GM18505 (cell line): Measurements from ENCODE around the gene P3H4.

Experiments used
- ATAC-seq: cut with Tn5 transposase; IDR thresholded peaks from one replicate; pipeline ENCODE4 v1.9.1; 2021; ENCODE audit not compliant: unreplicated experiment
- POLR2A ChIP-seq: IDR thresholded peaks from 4 replicates; pipeline ENCODE4 v1.6.1; 2011; ENCODE audit warnings: borderline replicate concordance; ENCODE audit not compliant: insufficient read depth, insufficient read length; ENCODE audit errors: extremely low read depth

P3H4 gene

DNA sequence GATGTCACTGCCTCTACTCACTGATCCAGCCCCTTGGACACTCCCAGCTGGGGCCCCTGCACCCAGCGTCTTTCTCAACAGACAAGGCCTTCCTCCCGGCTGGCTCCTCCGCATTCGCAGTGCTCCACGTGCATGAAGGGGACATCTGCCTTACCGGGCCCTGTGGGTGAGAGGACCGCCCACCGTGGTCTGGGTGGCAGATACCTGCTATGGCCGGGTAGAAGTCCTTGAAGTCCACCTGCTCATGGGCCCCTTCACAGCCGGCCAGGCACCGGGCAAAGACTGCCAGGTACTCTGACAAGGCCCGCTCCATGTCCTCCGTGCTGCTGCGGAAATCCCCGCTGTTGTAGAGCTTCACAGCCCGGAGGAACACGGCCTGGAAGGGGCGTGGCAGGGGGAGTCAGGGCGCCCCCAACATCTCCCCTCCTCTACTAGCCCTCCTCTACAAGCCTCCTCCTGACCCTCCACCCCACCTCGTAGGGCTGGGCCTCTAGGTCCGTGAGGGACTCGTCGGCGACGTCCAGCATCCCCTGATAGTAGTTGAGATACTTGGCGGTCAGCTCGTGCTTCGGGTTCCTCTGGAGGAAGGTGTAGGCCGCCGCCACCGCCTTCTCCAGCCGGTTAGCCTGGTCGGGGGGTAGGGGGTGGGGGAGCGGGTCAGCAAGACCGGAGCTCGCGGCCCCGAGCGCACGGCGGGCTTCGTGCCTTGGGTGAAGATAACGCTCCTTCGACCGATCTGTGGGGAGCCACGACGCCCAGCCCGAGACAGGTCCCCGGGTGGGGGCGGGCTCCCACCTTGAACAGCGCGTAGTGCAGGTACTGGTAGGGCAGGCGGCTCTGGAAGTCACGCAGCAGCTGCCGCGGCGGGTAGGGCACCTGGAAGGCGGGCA, 845 bp downstream of the P3H4 start:
- ATAC-seq = no peak
- TF ChIP-seq POLR2A = no peak

DNA sequence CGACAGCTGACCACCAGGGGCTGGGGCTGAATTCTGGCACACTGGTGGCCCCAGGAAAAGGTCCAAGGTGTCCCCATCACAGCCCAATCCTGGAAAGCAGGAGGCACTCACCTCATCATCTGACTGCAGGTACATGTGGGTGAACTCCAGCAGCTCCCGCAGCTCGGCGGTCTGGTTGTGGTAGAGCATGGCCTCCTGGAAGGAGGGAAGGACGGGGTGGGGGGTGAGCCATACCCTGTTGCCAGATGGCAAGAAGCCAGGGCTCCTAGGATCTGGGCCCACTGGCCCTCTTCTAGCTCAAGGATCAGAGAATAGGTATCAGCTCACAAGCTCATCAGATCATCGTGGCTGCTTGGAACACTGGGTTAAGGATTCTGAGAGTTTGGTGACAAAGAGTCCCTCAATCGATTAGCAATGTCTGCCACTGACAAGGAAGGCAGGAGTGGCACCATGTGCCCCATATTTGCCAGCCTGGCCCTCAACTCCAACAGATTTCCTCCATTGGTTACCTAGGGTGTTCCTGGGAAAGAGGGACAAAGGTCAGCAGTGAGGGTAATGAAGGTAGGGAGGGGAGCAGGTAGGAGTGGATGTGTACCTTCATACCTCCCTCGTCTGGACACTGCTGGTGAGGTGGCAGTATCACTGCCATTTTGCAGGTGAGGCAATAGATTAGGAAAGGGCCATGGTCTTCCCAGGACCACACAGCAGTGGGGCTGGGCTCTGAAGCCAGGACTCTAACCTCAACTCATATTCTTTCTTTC, 4.9 kb downstream of the P3H4 start:
- ATAC-seq = no peak
- no peak for TF ChIP-seq POLR2A

DNA sequence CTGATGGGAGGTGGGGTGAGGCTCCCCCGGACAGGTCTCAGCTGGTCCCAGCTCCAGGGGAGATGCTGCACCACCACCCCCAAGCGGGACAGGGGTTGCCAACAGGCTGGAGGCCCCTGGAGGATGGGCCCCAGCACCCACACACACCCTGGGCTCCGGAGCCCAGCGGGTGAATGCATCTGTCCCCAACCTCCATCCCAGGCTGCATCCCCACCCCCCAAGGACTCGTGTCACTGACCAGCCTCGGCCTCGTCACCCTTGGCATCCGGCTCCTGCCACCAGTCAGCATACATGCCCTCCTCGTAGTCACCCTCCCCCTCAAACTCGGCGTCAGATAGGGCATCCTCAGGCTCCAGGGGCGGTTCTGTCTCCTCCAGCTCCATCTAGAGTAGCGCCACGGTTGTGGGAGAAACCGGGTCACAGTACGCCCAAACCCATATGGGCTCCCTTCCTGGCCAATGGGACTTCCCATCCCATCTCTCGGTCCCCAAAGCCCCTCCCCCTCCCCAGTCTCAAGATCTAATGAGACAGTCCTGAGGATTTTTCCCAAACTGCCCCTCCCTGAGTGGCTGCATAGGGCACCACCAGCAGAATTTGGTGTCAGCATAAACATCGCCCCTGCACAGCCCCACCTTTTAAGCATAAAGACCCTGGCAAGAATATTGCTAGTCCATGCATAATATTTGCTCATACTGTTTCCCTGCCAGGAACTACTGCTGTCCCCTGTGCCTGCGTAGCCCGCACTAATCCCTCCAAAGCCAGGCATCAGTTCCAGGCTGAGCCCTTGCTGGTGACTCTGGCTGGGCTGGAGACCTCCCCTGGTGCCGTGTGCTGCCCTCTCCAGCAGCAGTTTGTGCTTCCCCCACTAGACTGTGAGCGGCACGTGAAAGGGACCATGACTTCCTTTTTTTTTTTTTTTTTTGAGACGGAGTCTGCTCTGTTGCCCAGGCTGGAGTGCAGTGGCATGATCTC, 8.4 kb downstream of the P3H4 start:
- ATAC-seq = no peak
- no peak for TF ChIP-seq POLR2A

DNA sequence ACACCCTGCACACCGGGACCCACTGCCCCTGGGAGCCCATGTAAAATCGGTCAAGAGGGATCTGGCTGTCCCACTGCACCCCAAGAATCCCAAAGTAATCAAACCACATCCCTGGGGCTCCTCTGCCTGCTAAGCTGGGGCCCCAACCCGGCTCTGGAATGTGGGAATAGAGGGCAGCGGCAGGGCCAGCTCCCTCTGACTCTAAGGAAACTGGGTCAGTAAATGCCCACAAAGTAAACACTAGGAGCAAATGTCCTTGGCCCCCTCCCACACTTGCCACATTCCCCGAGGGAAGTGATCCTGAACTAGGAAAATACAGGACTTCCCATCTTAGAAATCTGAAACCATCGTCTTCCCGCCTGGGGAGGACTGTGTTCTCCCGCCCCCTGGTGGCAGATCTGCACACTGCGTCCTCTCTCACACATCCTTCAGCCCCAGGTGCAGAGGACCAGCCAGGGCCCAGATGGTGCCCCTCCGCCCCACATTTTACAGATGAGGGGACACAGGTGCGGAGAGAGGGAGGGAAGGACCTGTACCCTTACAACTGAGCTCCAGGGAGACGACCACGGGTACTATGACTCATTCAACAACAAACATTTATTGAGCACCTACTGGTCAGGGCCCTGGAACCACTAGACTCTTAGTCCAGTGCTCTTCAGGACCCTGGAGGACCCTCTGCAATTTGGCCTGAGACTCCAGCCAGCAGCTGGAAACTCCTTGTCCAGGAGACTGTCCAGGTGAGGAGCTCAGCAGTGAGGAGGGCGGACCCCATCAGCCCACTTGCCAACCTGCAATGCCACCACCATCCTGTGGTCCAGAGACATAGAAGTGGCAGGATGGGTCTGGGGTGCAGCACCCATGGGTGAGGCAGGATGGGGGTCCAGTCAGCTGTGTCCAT, 10.1 kb downstream of the P3H4 start:
- TF ChIP-seq POLR2A = no peak
- ATAC-seq = no peak

DNA sequence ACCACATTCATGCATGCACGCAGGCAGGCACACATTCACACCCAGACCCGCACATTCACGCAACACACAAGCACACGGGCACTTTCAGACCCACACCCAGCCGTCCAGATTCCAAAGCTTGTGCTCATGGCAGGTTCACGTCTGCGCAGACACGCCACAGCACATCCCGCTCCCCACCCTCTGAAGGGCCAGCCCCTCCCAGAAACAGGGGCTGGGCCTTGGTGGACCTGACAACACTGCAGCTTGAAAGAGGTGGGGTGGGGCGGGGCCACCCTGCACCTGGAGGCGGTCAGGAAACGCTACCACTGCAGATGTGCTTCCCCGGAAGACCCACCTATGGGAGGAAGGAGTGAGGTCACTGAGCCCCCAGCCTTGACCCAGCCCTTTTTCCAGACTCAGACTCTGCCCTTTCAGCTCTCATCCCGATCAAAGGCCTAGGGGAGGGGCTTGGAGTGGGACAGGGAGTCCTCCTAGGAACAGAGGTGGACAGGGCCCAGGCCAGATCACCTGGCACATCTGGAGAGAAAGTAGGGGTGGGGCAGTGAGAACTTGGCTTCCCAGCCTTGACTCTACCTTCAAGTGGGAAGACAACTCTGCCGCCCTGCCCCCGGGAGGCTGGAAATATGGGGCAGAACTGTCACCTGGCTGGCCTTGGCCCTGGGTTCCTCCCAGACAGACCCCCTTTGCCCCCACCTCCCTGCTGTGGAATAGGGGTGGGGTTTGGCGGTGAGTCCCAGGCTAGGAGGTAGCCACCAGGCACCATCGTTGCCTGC, 11.0 kb downstream of the P3H4 start:
- ATAC-seq = no peak
- TF ChIP-seq POLR2A = no peak

DNA sequence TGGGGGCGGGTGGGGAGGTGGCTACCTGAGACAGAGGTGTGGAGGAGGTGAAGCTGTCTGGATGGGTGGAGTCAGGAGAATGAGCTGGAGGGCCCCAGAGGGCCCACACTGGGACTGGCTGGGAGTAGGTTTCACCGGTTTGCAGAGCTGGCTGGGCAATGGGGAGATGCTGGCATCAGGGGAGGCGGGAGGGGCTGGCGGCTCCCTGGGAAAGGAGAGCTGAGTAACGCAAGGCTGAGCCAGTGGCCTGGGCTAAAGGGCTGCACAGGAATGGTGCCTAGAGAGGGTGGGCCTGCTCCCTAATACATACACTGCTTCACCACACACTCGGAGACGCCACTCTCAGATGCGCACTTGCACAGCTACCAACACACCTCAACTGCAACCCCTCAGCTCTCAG, 12.4 kb downstream of the P3H4 start:
- no peak for TF ChIP-seq POLR2A
- ATAC-seq = no peak

DNA sequence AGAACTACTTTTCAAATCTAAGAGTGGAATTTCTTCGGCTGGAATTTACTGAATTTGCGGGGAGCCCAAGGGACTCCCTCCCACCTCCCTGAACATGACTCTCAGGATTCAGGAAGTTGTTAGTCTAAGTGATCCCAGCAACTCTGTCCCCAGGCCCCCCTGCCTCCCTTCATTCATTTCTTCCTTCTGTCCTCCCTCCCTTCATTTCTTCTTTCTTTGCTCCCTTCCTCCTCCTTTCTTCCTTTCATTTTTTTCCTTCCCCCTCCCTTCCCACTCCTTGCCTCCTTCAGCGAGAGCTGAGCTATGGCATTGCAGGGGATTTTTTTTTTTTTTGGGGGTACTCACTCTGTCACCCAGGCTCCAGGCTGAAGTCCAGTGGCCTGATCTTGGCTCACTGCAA, 14.4 kb downstream of the P3H4 start:
- no peak for TF ChIP-seq POLR2A
- ATAC-seq = no peak

DNA sequence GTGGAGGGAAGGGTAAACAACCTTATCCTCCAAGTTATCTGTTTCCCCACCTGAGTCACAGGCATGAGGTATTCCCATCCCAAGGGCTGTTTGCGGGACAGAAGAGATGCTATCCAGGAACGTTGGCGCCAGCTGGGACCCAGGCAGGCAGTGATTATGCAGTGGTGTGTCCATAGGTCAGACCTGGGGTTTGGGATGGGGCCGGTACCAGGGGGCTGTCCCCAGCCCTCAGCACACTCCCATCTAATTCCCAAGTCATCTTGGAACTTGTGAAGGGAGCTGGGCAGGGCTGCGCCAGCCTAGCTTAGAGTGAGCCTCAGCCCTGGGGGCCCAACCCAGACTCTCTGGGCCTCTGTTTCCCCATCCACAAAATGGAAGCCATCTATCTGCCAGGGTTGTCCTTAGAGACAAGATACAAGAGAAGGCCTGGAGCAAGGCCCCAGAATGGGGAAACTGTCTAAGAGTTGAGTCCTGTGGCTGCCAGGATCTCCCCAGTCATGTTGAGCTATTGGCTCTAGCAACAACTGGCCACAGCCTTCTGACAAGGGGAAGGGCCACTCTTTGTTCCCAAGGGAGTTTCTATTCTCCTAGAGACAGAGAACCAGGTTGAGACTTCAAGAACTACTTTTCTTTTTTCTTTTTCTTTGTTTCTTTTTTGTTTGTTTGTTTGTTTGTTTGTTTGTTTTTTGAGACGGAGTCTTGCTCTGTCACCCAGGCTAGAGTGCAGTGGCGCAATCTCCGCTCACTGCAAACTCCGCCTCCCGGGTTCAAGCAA, 15.4 kb downstream of the P3H4 start:
- no peak for TF ChIP-seq POLR2A
- ATAC-seq = no peak

DNA sequence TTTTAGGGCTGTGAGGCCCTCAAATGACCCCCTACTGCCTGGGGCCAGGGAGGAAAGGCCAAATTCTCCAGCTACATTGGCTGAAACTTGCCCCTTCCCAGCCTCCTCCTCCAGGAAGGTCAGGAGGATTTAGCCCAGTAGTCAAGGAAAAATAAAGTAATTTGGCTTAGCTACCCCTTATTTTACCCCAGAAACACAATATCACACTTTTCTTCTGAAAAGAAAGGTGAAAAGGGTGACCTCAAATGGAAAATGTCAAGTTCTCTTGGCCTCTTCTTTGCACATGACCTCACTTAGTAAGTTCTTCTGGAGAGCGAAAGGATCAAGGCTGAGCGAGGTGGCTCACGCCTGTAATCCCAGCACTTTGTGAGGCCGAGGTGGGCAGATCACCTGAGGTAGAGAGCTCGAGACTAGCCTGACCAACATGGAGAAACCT, 17.2 kb downstream of the P3H4 start:
- TF ChIP-seq POLR2A = no peak
- no peak for ATAC-seq

DNA sequence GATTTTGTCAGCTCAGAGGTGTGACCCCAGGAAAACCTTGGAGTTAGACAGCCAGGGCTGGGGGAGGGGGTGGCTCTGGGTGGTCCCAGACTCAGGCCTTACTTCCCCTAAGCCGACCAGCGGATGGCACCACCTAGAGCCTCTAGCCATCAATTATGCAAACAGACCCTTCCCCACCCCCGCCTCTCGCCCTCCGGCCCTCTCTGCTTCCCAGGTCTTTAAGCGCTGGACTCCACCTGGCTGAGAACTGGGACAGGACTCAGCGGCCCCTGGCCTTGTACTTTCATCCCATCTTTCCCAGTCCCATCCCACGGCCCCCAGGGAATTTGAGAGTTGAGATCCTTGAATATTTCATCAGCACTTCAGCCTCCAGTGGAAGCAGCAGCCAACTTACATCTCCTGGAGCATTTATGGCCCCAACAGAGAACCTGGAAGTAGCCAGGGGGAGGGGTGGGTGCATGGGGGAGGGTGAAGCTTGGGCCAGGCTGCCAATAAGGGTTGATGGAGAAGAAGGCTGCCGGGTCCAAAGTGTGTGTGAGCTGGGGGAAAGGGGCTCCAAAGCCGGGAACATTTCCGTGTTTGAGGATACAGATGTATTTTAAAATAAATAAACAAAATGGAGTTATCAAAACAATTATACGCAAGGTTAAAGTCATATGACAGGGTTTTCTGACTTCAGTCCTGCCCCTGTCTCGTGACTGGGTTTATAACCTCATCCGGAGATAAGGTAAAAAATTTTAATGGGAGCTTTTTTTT, 17.8 kb downstream of the P3H4 start:
- ATAC-seq = no peak
- no peak for TF ChIP-seq POLR2A

DNA sequence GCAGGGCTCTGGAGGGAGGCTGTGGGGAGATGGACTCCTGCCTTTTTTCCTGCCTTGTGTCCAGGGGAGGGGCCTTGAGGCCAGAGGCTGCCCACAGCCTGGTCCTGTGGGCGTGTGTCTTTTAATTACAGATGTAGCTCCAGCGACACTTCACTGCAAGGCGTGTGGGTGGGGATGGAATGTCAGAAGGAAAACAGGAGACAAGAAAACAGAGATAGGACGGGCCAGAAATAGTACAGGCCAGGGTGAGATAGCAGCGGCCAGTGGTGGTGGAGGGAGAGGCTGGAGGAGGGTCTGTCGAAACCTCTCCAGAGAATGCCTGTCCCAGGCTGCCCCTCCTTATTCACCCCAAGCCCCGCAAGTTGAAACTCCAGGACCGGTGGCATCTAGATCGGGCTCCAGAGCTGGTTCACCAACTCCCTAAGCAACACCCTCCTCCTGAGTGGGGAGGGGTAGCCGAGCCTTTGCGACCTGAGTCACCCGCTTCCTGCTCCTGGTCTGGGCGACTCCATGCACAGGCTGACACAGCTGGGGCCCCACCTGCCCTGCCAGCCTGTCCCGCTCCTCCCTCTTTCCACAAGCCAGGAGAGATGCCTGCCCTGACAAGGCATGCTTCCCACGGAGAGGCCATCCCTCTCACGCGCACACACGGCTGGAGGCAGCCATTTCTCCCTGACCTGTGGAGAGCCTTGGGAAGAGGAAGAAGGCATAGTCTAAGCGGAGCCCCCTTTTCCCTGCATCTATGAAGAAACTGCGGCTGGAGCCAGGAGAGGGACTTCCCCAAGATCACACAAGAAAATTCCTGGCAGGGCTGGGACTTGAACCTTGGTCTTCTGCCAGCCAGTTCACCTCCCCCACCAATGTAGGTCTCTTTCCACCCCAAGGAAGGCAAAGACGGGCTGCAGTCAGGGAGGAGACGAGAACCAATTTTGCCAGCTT, 18.6 kb downstream of the P3H4 start:
- no peak for ATAC-seq
- TF ChIP-seq POLR2A = no peak
